MCF 10A (cell line): ENCODE data around the gene SLC2A8. TPM values are rescaled to one million over a fixed set of nuclear protein-coding genes. Genes with fewer than 3 reads are reported as not detected.

Experiments used
- BruUV-seq: library from RNA; stranded (reverse); fragments of 400-500 nt; replicated peaks from 2 replicates; lab custom pipeline; 2021; lab: Mats Ljungman, UMichigan
- CTCF ChIA-PET: fragments of 300-600 bp; sonication (Branson Sonifier 250); formaldehyde crosslinking; extraction: SDS; loops from one replicate; lab custom pipeline; 2021; ENCODE audit warnings: antibody characterized with exemption, inconsistent platforms; lab: Yijun Ruan, JAX
- POLR2A ChIA-PET: fragments of 300-600, 350-650 bp; sonication (Branson Sonifier 250); formaldehyde crosslinking; extraction: SDS; loops from one replicate; lab custom pipeline; 2020; ENCODE audit warnings: antibody characterized with exemption, inconsistent platforms; lab: Yijun Ruan, JAX
- DNase-seq: peaks from one replicate; pipeline ENCODE4 v3.0.0-alpha.2; 2018; ENCODE audit not compliant: unreplicated experiment
- H3K27ac Mint-ChIP-seq: one replicate; pipeline ENCODE4 v1.8.0; 2022; ENCODE audit warnings: mild to moderate bottlenecking, low read depth, mixed read lengths; ENCODE audit not compliant: unreplicated experiment
- H3K27me3 Mint-ChIP-seq: one replicate; pipeline ENCODE4 v1.8.0; 2022; ENCODE audit warnings: mixed read lengths; ENCODE audit not compliant: insufficient read depth, unreplicated experiment
- H3K36me3 Mint-ChIP-seq: one replicate; pipeline ENCODE4 v1.8.0; 2022; ENCODE audit warnings: mild to moderate bottlenecking, moderate library complexity, mixed read lengths; ENCODE audit not compliant: insufficient read depth, unreplicated experiment
- H3K4me1 Mint-ChIP-seq: one replicate; pipeline ENCODE4 v1.8.0; 2022; ENCODE audit warnings: mixed read lengths; ENCODE audit not compliant: insufficient read depth, unreplicated experiment
- H3K4me3 Mint-ChIP-seq: one replicate; pipeline ENCODE4 v1.8.0; 2022; ENCODE audit warnings: mild to moderate bottlenecking, moderate library complexity, mixed read lengths; ENCODE audit not compliant: unreplicated experiment
- H3K9me3 Mint-ChIP-seq: one replicate; pipeline ENCODE4 v1.8.0; 2022; ENCODE audit warnings: mixed read lengths; ENCODE audit not compliant: unreplicated experiment
- intact Hi-C: fragments of 100-400 bp; cut with micrococcal nuclease; formaldehyde crosslinking; loops from 2 replicates; pipeline ENCODE4 v1.14.1; 2022
- total RNA-seq: library from RNA; stranded (reverse); gene quantifications from 2 replicates; pipeline ENCODE4 v1.2.3, GENCODE V29; 2022
- TF ChIP-seq, protein P1 (sequence below): fragments of 200-600 bp; IDR thresholded peaks from one replicate; pipeline ENCODE4 v1.8.0; 2022; ENCODE audit warnings: antibody characterized with exemption, mild to moderate bottlenecking; ENCODE audit not compliant: unreplicated experiment

The SLC2A8 gene
- total RNA-seq, 1 experiment from 2014 or later = 14.0 TPM

DNA sequence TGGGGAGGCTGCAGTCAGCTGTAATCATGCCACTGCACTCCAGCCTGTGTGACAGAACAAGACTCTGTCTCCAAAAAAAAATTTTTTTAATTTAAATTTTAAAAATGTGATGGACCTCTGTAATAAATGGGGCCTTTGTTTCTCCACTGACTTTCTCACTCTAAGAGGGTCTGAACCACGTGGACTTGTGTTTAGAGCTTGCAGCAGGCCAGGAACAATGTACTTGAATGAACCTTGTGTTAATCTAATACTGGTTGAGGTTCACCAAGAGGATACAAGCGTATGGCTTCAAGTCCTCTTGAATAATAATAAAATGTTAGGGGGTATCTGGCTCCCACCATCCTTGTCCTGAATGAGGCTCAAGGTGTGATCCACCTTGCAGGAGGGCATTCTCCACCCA is 14.4 kb upstream of the SLC2A8 start:
- CTCF ChIA-PET = interaction anchor here (0.9 kb wide), 1 partner anchor 14 kb away, joined by 3 read pairs; no protein-coding TSS in a partner anchor
- H3K27ac Mint-ChIP-seq = no peak overlapping the region
- intact Hi-C loops = no loop called here

DNA sequence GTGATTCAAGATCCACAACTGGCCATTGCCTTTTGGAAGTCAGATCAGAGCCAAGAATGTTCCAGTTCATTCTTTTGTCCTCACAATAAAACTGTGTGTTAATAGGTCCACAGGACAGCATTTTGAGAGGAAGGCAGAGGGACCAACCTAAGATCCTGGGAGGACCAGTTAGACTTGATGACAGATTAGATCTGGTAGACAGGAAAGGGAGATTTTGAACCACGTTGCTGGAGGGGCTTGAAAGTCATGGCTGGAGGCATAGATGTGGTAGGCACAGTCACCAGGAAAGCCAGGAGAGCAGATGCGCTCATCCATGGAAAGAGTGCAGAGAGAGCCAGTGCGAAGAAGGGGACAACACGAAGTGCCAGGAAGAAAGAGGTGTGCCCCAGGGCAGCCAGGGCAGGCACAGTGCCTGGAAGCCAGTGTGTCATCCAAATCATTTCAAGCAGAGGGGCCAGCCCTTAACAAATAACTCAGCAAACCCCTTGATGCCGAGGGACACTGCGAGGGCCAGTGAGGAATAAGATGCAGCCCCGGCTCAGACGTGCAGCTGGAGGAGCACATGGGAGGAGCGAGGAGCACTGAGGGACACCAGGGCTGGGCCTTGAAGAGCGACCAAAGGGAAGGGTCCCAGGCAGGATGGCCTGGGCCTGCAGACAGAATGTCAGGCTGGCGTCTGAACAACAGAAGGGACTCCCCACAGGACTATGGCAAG is 12.8 kb upstream of the SLC2A8 start:
- no peak for DNase-seq
- no peaks in the 10 kb centered on the region for H3K9me3 Mint-ChIP-seq
- ChIA-PET CTCF (no interaction called here), POLR2A (no interaction called here)
- H3K27me3 Mint-ChIP-seq = no peaks in the 10 kb centered on the region
- intact Hi-C loops = no loop called here
- peaks cover 14% of the 10 kb centered on the region for H3K4me1 Mint-ChIP-seq
- TF ChIP-seq, protein P1, sequence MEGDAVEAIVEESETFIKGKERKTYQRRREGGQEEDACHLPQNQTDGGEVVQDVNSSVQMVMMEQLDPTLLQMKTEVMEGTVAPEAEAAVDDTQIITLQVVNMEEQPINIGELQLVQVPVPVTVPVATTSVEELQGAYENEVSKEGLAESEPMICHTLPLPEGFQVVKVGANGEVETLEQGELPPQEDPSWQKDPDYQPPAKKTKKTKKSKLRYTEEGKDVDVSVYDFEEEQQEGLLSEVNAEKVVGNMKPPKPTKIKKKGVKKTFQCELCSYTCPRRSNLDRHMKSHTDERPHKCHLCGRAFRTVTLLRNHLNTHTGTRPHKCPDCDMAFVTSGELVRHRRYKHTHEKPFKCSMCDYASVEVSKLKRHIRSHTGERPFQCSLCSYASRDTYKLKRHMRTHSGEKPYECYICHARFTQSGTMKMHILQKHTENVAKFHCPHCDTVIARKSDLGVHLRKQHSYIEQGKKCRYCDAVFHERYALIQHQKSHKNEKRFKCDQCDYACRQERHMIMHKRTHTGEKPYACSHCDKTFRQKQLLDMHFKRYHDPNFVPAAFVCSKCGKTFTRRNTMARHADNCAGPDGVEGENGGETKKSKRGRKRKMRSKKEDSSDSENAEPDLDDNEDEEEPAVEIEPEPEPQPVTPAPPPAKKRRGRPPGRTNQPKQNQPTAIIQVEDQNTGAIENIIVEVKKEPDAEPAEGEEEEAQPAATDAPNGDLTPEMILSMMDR = no peak
- BruUV-seq = no TSS peak
- no peak overlapping the region for H3K27ac Mint-ChIP-seq
- no peaks in the 10 kb centered on the region for H3K36me3 Mint-ChIP-seq
- no peak overlapping the region for H3K4me3 Mint-ChIP-seq

More for the DNA sequence above, 14.4 kb upstream of the SLC2A8 start:
- Mint-ChIP-seq H3K36me3 (peaks cover 5% of the 10 kb centered on the region), H3K27me3 (no peaks in the 10 kb centered on the region), H3K4me3 (no peak overlapping the region), H3K4me1 (no peaks in the 10 kb centered on the region), H3K9me3 (no peaks in the 10 kb centered on the region)
- no TSS peak for BruUV-seq
- DNase-seq = no peak
- TF ChIP-seq, protein P1 = no peak
- POLR2A ChIA-PET = no interaction called here

DNA sequence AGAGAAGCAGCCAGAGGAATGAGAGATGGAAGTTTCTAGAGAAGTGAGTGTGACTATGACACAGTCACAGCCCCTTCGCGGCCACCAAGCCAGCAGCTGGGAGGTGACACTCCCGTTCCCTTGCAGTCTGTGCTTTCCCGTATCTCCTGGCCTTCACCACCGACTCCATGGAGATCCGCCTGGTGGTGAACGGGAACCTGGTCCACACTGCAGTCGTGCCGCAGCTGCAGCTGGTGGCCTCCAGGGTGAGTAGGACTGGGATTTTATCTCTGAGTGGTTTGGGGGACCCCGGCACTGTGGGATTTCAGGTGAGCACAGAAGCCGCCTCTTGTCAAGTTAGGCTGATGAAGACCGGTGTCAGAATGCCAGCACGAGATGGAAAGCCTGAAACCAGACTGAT is 12.1 kb upstream of the SLC2A8 start:
- H3K36me3 Mint-ChIP-seq = no peaks in the 10 kb centered on the region
- CTCF ChIA-PET = interaction anchor here (1.3 kb wide), 1 partner anchor 24 kb away, joined by 3 read pairs; no protein-coding TSS in a partner anchor
- H3K27me3 Mint-ChIP-seq = no peaks in the 10 kb centered on the region
- H3K4me1 Mint-ChIP-seq = peaks cover 14% of the 10 kb centered on the region
- H3K9me3 Mint-ChIP-seq = no peaks in the 10 kb centered on the region
- no peak for DNase-seq
- no peak overlapping the region for H3K4me3 Mint-ChIP-seq
- BruUV-seq = no TSS peak
- TF ChIP-seq, protein P1 = no peak
- no peak overlapping the region for H3K27ac Mint-ChIP-seq
- POLR2A ChIA-PET = no interaction called here
- intact Hi-C loops = no loop called here

DNA sequence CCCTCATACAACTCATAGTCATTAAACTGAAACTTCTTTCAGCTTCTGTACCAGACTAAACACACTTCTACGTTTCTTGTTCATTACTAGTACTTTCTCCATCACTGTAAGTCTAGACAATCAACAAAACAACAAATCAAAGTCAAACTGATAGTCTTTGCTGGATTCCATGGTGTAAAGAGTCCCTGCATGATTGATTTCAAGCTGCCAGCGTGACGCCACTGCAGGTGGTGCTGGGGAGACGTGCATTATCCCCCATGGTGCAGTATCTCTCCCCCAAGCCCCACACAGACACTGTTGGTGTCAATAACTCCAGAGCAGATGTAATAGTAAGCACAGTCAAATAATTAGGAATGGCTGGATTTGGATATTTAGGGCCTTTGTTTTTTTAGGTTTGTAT is 10.7 kb upstream of the SLC2A8 start:
- H3K27ac Mint-ChIP-seq = no peak overlapping the region
- intact Hi-C loops = no loop called here
- H3K4me3 Mint-ChIP-seq = no peak overlapping the region
- TF ChIP-seq, protein P1 = no peak
- CTCF ChIA-PET = interaction anchor here (0.5 to 1.3 kb wide), 3 partner anchors 12 to 38 kb away, joined by 3 to 4 read pairs (median 3); no protein-coding TSS in a partner anchor
- peaks cover 14% of the 10 kb centered on the region for H3K4me1 Mint-ChIP-seq
- no peaks in the 10 kb centered on the region for H3K9me3 Mint-ChIP-seq
- H3K36me3 Mint-ChIP-seq = no peaks in the 10 kb centered on the region
- H3K27me3 Mint-ChIP-seq = no peaks in the 10 kb centered on the region
- BruUV-seq = no TSS peak
- POLR2A ChIA-PET = interaction anchor here (1.2 to 2.6 kb wide), 2 partner anchors 10 to 49 kb away, joined by 5 to 8 read pairs; partner anchors contain the start of gene SLC2A8
- DNase-seq = no peak
